Keratinocyte (primary cell): Measurements from ENCODE around the gene LANCL2.

Source experiments
- EZH2 ChIP-seq: IDR thresholded peaks from one replicate; pipeline ENCODE4 v1.6.1; 2012; ENCODE audit warnings: inconsistent platforms, mild to moderate bottlenecking, low read length, moderate library complexity
- TF ChIP-seq, protein P1 (sequence below), 3 experiments: IDR thresholded peaks in 1 of 3; conservative IDR thresholded peaks in 1 of 3; optimal IDR thresholded peaks in 1 of 3; 2 replicates in 2 of 3; 3 replicates in 1 of 3; pipeline versions ENCODE3 to v1.5.1; 2011; ENCODE audit warnings: low read length in 3 of 3, mild to moderate bottlenecking in 3 of 3, moderate library complexity in 2 of 3, control low read depth in 1 of 3, inconsistent platforms in 1 of 3; ENCODE audit not compliant: insufficient read depth in 2 of 3; ENCODE audit errors: extremely low read depth in 1 of 3

GRCh38 chr7:55473932-55474331, 108.8 kb downstream of the LANCL2 start:
- TF ChIP-seq EZH2 = no peak
- TF ChIP-seq, protein P1, sequence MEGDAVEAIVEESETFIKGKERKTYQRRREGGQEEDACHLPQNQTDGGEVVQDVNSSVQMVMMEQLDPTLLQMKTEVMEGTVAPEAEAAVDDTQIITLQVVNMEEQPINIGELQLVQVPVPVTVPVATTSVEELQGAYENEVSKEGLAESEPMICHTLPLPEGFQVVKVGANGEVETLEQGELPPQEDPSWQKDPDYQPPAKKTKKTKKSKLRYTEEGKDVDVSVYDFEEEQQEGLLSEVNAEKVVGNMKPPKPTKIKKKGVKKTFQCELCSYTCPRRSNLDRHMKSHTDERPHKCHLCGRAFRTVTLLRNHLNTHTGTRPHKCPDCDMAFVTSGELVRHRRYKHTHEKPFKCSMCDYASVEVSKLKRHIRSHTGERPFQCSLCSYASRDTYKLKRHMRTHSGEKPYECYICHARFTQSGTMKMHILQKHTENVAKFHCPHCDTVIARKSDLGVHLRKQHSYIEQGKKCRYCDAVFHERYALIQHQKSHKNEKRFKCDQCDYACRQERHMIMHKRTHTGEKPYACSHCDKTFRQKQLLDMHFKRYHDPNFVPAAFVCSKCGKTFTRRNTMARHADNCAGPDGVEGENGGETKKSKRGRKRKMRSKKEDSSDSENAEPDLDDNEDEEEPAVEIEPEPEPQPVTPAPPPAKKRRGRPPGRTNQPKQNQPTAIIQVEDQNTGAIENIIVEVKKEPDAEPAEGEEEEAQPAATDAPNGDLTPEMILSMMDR (optimal IDR thresholded peaks at IDR 0.05 in 1 of 3, IDR thresholded peaks at IDR 0.05 in 1 of 3, conservative IDR thresholded peaks at IDR 0.05 in 1 of 3; ENCODE audit: extremely low read depth in 1 of 3, insufficient read depth in 2 of 3, low read length in 3 of 3) = no peak
